Measurements from ENCODE around the gene RAG1.

DNA sequence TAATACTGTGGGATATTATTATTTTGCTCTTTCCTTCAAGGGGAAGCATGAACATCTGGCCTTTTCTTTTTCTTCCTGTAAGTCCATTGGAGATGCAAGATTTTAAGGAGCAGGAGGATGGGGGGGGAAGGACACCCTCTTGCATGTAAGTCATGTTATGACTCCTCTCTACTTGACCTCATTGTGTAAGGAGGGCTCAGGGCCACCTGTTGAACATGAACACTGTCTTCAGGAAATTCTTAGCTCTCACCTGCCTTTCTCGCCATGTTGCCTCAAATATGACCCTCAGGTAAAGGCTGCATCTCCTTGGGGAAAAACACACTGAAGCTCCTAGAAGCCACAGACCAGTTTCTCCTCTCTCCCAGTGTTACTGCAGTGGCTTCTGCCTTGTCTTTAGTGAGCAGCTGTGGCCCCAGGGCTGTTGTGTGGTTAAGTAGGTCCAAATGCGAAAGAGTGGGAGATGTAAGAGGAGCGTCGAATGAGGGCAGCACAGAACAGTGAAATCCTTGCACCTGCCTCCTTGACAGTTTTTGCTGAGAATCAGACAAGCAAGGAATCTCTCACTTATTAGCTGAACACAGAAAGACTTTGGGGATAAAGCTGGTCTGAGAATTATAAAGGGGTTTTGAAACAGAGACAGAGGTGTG lies 1.3 kb upstream of the RAG1 start:
- TF ChIP-seq, protein P1, sequence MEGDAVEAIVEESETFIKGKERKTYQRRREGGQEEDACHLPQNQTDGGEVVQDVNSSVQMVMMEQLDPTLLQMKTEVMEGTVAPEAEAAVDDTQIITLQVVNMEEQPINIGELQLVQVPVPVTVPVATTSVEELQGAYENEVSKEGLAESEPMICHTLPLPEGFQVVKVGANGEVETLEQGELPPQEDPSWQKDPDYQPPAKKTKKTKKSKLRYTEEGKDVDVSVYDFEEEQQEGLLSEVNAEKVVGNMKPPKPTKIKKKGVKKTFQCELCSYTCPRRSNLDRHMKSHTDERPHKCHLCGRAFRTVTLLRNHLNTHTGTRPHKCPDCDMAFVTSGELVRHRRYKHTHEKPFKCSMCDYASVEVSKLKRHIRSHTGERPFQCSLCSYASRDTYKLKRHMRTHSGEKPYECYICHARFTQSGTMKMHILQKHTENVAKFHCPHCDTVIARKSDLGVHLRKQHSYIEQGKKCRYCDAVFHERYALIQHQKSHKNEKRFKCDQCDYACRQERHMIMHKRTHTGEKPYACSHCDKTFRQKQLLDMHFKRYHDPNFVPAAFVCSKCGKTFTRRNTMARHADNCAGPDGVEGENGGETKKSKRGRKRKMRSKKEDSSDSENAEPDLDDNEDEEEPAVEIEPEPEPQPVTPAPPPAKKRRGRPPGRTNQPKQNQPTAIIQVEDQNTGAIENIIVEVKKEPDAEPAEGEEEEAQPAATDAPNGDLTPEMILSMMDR (IDR thresholded peaks at IDR 0.05), result no peak
- TF ChIP-seq NRF1 (IDR thresholded peaks at IDR 0.05; ENCODE audit: low read depth, low read length) (no peak), FOXM1 (IDR thresholded peaks at IDR 0.05; ENCODE audit: low read depth) (no peak), GABPA (IDR thresholded peaks at IDR 0.05; ENCODE audit: low read depth) (no peak), SMC3 (IDR thresholded peaks at IDR 0.05; ENCODE audit: low read depth, low read length) (no peak), POLR2AphosphoS5 (IDR thresholded peaks at IDR 0.05; ENCODE audit: low read depth, low read length) (no peak), EZH2phosphoT487 (IDR thresholded peaks at IDR 0.05; ENCODE audit: borderline replicate concordance, low read depth) (no peak), USF1 (IDR thresholded peaks at IDR 0.05; ENCODE audit: borderline replicate concordance, low read depth) (no peak)

Data from SK-N-SH (cell line).